Measurements from ENCODE around the gene RBM24. TPM values are rescaled to one million over a fixed set of nuclear protein-coding genes. Genes with fewer than 3 reads are reported as not detected.

The RBM24 gene
- 0.48 and 0.55 TPM in 2 replicates for total RNA-seq (2021)
- long read RNA-seq, partial matches to known transcripts = 0 of 4 reads
- long read RNA-seq, other reads (novel, unspliced or antisense) = 0 of 4 reads

GRCh38 chr6:17281100-17281496 lies at the start of gene RBM24:
TSS of gene RBM24 (plus strand) at chr6:17281361. CDS start at chr6:17281582, 221 bp downstream.
- H3K23ac ChIP-seq (ENCODE audit: insufficient read length, low read depth, low read length) = no peak within 1 kb of the TSS
- H2BK15ac ChIP-seq (ENCODE audit: low read depth, low read length) = no peak within 1 kb of the TSS
- H3K56ac ChIP-seq (ENCODE audit: insufficient read length, low read depth, low read length) = no peak within 1 kb of the TSS
- WGBS (ENCODE audit: extremely low coverage, insufficient read length, low lambda C conversion rate) = no CpG with 5 or more reads among the region's 46 CpGs
- no peak within 1 kb of the TSS for H4K8ac ChIP-seq (replicated peaks; ENCODE audit: insufficient read length, low read depth, low read length)
- H3T11ph ChIP-seq (ENCODE audit: low read length) = no peak within 1 kb of the TSS
- H3K27ac ChIP-seq (ENCODE audit: insufficient read length, low read depth, low read length) = no peak within 1 kb of the TSS
- H4K20me1 ChIP-seq (ENCODE audit: control insufficient read depth, insufficient read depth, insufficient read length) = no peaks in the 10 kb centered on the region
- H2BK12ac ChIP-seq (ENCODE audit: insufficient read length, low read depth, low read length) = no peak within 1 kb of the TSS
- no peak within 1 kb of the TSS for H2BK20ac ChIP-seq (ENCODE audit: low read depth, low read length, poor library complexity, severe bottlenecking)
- H4K5ac ChIP-seq (ENCODE audit: insufficient read length, low read depth, low read length) = no peak within 1 kb of the TSS
- H3K23me2 ChIP-seq (ENCODE audit: insufficient read length, low read depth, low read length, poor library complexity, severe bottlenecking) = peaks cover 13% of the 10 kb centered on the region
- no peak within 1 kb of the TSS for H2BK120ac ChIP-seq (ENCODE audit: low read depth, low read length, poor library complexity, severe bottlenecking)
- H3K27ac Mint-ChIP-seq = no peak within 1 kb of the TSS; a peak in 1 of 7 replicates
- peak within 1 kb of the TSS; percentile 75 to 94 for H3K4me3 Mint-ChIP-seq
- no peaks in the 10 kb centered on the region for H3K9me3 ChIP-seq (ENCODE audit: control insufficient read depth, low read depth, low read length)
- H3K27me3 Mint-ChIP-seq (ENCODE audit: low read depth) = peaks cover 91% of the 10 kb centered on the region
- no peak within 1 kb of the TSS for H3K9ac ChIP-seq (ENCODE audit: extremely low read depth, insufficient read length, low read length)
- H3K4ac ChIP-seq (ENCODE audit: low read depth, low read length) = no peak within 1 kb of the TSS; the same call in 1 of the 2 replicates
- peaks cover 0 to 3% (median 0%) of the 10 kb centered on the region in 3 experiments; a peak in 3 of 7 replicates for H3K36me3 Mint-ChIP-seq (ENCODE audit: insufficient read depth in 1 of 3, low read depth in 3 of 3)
- peak within 1 kb of the TSS; percentile 28 for H3K18ac ChIP-seq (ENCODE audit: insufficient read length, low read depth, low read length)
- H2AFZ ChIP-seq (ENCODE audit: low read length) = peak within 1 kb of the TSS; percentile 86
- no peaks in the 10 kb centered on the region for H3K9me3 Mint-ChIP-seq
- DNase-seq = peak; percentile 65
- H2BK5ac ChIP-seq (ENCODE audit: insufficient read length, low read length) = no peak within 1 kb of the TSS
- peaks cover 13 to 31% of the 10 kb centered on the region in 2 experiments for H3K4me1 Mint-ChIP-seq
- H3K14ac ChIP-seq (ENCODE audit: insufficient read depth, low read length) = peak within 1 kb of the TSS; percentile 65; the same call in 1 of the 2 replicates
- H3K79me1 ChIP-seq (ENCODE audit: insufficient read depth, low read depth, low read length, poor library complexity, severe bottlenecking) = no peaks in the 10 kb centered on the region
- peak; percentile 31; the same call in 2 of the 3 replicates for TF ChIP-seq CTCF (conservative IDR thresholded peaks at IDR 0.05)
- H4K91ac ChIP-seq (ENCODE audit: insufficient read length, low read depth, low read length) = no peak within 1 kb of the TSS
- H3K79me2 ChIP-seq (ENCODE audit: insufficient read depth, low read length) = no peaks in the 10 kb centered on the region
- H3K4me2 ChIP-seq (ENCODE audit: insufficient read depth, insufficient read length, low read length) = peak within 1 kb of the TSS; percentile 82
- no peak within 1 kb of the TSS for H2AK5ac ChIP-seq (ENCODE audit: insufficient read length, low read length)
- H3K27me3 ChIP-seq (ENCODE audit: insufficient read depth, low read length) = peaks cover 35% of the 10 kb centered on the region
- no peaks in the 10 kb centered on the region; the same call in 1 of the 2 replicates for H3K4me1 ChIP-seq (ENCODE audit: insufficient read depth, low read length)
